ENCODE data around the gene STRAP. TPM values are rescaled to one million over a fixed set of nuclear protein-coding genes. Genes with fewer than 3 reads are reported as not detected.

Gene STRAP
- total and polyA plus RNA-seq, 9 of the 15 experiments (the other 6 are each of a cell fraction or from before 2014, with no cell fraction given) = 58.5 to 134 (median 89.5) TPM

DNA sequence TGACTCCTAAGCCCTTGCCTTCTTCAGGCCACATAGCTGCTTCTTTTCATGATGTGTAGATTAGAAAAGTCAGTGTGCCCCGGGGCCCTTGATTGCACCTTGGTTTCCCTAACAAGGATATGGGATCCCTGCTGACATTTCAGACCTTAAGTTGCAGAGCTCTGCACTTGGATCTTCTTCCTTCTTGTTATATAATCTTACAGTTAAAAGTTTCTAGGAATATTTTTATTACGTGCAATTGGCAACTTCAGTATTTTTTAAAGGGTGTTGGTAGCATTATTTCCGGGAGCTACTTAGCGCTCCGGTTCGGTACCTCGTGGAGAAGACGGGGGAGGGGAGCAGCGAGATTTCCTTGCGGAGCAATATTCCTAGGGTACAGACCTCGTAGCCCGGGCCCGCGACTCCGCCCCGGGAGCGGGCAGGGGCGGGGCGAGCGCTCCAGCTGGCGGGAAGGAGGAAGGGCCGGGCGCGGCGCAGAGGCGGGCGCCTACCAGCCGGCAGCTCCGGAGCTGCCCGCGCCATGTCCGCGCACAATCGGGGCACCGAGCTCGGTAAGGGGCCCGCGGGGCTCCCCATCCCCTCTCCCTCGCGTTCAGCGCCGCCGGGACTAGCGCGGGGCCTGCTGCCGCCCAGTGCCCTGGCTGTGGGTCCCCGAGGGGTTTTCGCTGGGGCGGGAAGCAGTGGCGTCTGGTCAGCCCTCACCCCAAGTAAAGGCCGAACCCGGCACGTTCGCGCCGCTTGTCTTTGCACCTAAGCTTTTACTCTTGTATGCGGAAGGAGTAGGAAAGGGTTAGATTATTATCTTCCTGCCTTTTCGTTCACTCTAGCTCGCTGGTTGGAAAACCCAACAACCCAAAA is 28.9 kb downstream of the STRAP start, which contains the start of gene DERA (continued):
- TF ChIP-seq JUN (IDR thresholded peaks at IDR 0.05; ENCODE audit: borderline replicate concordance, low read depth, low read length) (no peak), JUN (CRISPR knock-in tag; IDR thresholded peaks at IDR 0.05; ENCODE audit: borderline replicate concordance) (no peak), CREB5 (CRISPR knock-in tag; IDR thresholded peaks at IDR 0.05) (no peak), FOXP1 (CRISPR knock-in tag; IDR thresholded peaks at IDR 0.05) (no peak), TSC22D4 (tag; IDR thresholded peaks at IDR 0.05) (no peak), EHMT2 (IDR thresholded peaks at IDR 0.05) (no peak), PRDM10 (IDR thresholded peaks at IDR 0.05; ENCODE audit: partially characterized antibody) (no peak), HMBOX1 (IDR thresholded peaks at IDR 0.05) (no peak), PHB2 (IDR thresholded peaks at IDR 0.05; ENCODE audit: low read depth) (no peak), HSF4 (CRISPR knock-in tag; IDR thresholded peaks at IDR 0.05; ENCODE audit: borderline replicate concordance) (no peak), ZNF24 (IDR thresholded peaks at IDR 0.05) (no peak), ATF1 (CRISPR knock-in tag; IDR thresholded peaks at IDR 0.05) (no peak), ATF1 (tag; IDR thresholded peaks at IDR 0.05) (no peak), RCOR1 (IDR thresholded peaks at IDR 0.05; ENCODE audit: borderline replicate concordance in 1 of 2, low read depth in 2 of 2, low read length in 2 of 2) (no peak), KLF16 (IDR thresholded peaks at IDR 0.05) (no peak), SMAD1 (IDR thresholded peaks at IDR 0.05; ENCODE audit: low read depth, low read length, partially characterized antibody) (no peak), HMG20A (CRISPR knock-in tag; conservative IDR thresholded peaks at IDR 0.05) (no peak), HEY1 (CRISPR knock-in tag; IDR thresholded peaks at IDR 0.05; ENCODE audit: borderline replicate concordance) (no peak), MCM2 (IDR thresholded peaks at IDR 0.05; ENCODE audit: low read depth) (no peak), SMC3 (conservative IDR thresholded peaks at IDR 0.05; ENCODE audit: insufficient read depth, low read depth, low read length) (no peak), C11orf30 (IDR thresholded peaks at IDR 0.05; ENCODE audit: low read depth) (no peak), ZNF324 (CRISPR knock-in tag; IDR thresholded peaks at IDR 0.05) (no peak), FOSL1 (tag; conservative IDR thresholded peaks at IDR 0.05) (no peak), GABPA (tag; conservative IDR thresholded peaks at IDR 0.05; ENCODE audit: low read depth) (peak; percentile 41; the same call in 1 of the 2 replicates)
- TF ChIP-seq, protein P1, sequence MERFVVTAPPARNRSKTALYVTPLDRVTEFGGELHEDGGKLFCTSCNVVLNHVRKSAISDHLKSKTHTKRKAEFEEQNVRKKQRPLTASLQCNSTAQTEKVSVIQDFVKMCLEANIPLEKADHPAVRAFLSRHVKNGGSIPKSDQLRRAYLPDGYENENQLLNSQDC (CRISPR knock-in tag; IDR thresholded peaks at IDR 0.05) = no peak
